H1 (cell line): Measurements from ENCODE around the gene BRD2. TPM values are rescaled to one million over a fixed set of nuclear protein-coding genes. Genes with fewer than 3 reads are reported as not detected.
A peak's percentile ranks its signal among the peaks of the same experiment; 100 is the strongest.

ENCODE experiments used
- CTCF ChIA-PET: fragments of 300-600 bp; sonication (Branson Sonifier 250); formaldehyde crosslinking; loops from one replicate; lab custom pipeline; 2021; ENCODE audit not compliant: partially characterized antibody; lab: Charles Lee
- POLR2A ChIA-PET: fragments of 300-600 bp; sonication (Branson Sonifier 250); formaldehyde crosslinking; loops from one replicate; lab custom pipeline; 2021; ENCODE audit warnings: inconsistent platforms; ENCODE audit not compliant: partially characterized antibody; lab: Charles Lee
- DNase-seq, 2 experiments: peaks; one replicate each; pipeline versions ENCODE4 v3.0.0 to v3.0.0-alpha.2; 2010 to 2022; ENCODE audit warnings: low spot score in 2 of 2, low read depth in 1 of 2, mixed read lengths in 1 of 2
- FAIRE-seq: peaks from 2 replicates; lab custom pipeline; 2011; peaks lifted over from hg19 to GRCh38; lab: Jason Lieb, UNC
- H2AFZ ChIP-seq: 2 replicates; pipeline ENCODE4 v1.8.1; 2012; ENCODE audit warnings: low read length, inconsistent platforms
- H2AK5ac ChIP-seq: 2 replicates; pipeline ENCODE4 v1.6.1; 2013; ENCODE audit warnings: low read depth, low read length
- H2BK120ac ChIP-seq: replicated peaks from 2 replicates; pipeline ENCODE3; 2013; ENCODE audit warnings: low read depth, low read length, inconsistent platforms
- H2BK12ac ChIP-seq: 2 replicates; pipeline ENCODE4 v1.6.1; 2013; ENCODE audit warnings: low read depth, low read length
- H2BK15ac ChIP-seq: 2 replicates; pipeline ENCODE4 v1.6.1; 2013; ENCODE audit warnings: low read length
- H2BK20ac ChIP-seq: 2 replicates; pipeline ENCODE4 v1.6.1; 2013; ENCODE audit warnings: low read length
- H2BK5ac ChIP-seq: 2 replicates; pipeline ENCODE4 v1.6.1; 2013; ENCODE audit warnings: low read depth, low read length
- H3K14ac ChIP-seq: 2 replicates; pipeline ENCODE4 v1.6.1; 2013; ENCODE audit warnings: inconsistent platforms; ENCODE audit not compliant: insufficient read length
- H3K18ac ChIP-seq: 2 replicates; pipeline ENCODE4 v1.6.1; 2013; ENCODE audit warnings: low read length; ENCODE audit errors: extremely low read depth
- H3K23ac ChIP-seq: 2 replicates; pipeline ENCODE4 v1.6.1; 2013; ENCODE audit warnings: inconsistent platforms; ENCODE audit not compliant: insufficient read length
- H3K23me2 ChIP-seq: 2 replicates; pipeline ENCODE4 v1.6.1; 2013; ENCODE audit warnings: low read depth, low read length
- H3K27ac ChIP-seq: 2 replicates; pipeline ENCODE4 v1.6.1; 2011; ENCODE audit warnings: low read depth, low read length, inconsistent platforms
- H3K27me3 ChIP-seq, 4 experiments: replicated peaks in 1 of 4; 1 replicate in 1 of 4; 2 replicates in 3 of 4; pipeline versions ENCODE4 v1.6.1 to v1.8.1; 2011 to 2013; ENCODE audit warnings: low read length in 3 of 4, mild to moderate bottlenecking in 3 of 4, inconsistent platforms in 2 of 4, mixed read lengths in 2 of 4, moderate library complexity in 1 of 4; ENCODE audit not compliant: control insufficient read depth in 3 of 4, insufficient read depth in 3 of 4; ENCODE audit errors: extremely low read depth in 1 of 4
- H3K36me3 ChIP-seq, 4 experiments: 2 replicates each; pipeline versions ENCODE4 v1.6.1 to v1.8.1; 2011 to 2013; ENCODE audit warnings: mild to moderate bottlenecking in 4 of 4, low read length in 3 of 4, moderate library complexity in 2 of 4, control low read depth in 1 of 4, inconsistent platforms in 1 of 4; ENCODE audit not compliant: insufficient read depth in 4 of 4, control insufficient read depth in 2 of 4
- H3K4ac ChIP-seq: replicated peaks from 2 replicates; pipeline ENCODE3; 2013; ENCODE audit warnings: low read length, low read depth, mixed read lengths, inconsistent platforms; ENCODE audit not compliant: insufficient read length
- H3K4me1 ChIP-seq, 4 experiments: replicated peaks in 1 of 4; 1 replicate in 1 of 4; 2 replicates in 3 of 4; pipeline versions ENCODE4 v1.6.1 to v1.8.1; 2011 to 2013; ENCODE audit warnings: low read length in 3 of 4, inconsistent platforms in 2 of 4, mixed read lengths in 1 of 4; ENCODE audit not compliant: insufficient read depth in 4 of 4, control insufficient read depth in 3 of 4
- H3K4me2 ChIP-seq, 2 experiments: 2 replicates each; pipeline versions ENCODE4 v1.6.1 to v1.8.1; 2011 to 2013; ENCODE audit warnings: low read depth in 2 of 2, low read length in 2 of 2, control low read depth in 1 of 2, inconsistent platforms in 1 of 2, mild to moderate bottlenecking in 1 of 2; ENCODE audit not compliant: insufficient read depth in 1 of 2
- H3K4me3 ChIP-seq, 4 experiments: fragments of 200-600, 300-600 bp in 1 of 4; sonication (generic), shearing (Covaris generic), sonication (Bioruptor Twin) in 1 of 4; 2 replicates each; pipeline versions ENCODE4 v1.5.1 to v1.8.1; 2011 to 2016; ENCODE audit warnings: low read length in 4 of 4, low read depth in 3 of 4, control low read depth in 2 of 4, inconsistent platforms in 2 of 4, mild to moderate bottlenecking in 2 of 4, mixed read lengths in 1 of 4, moderate library complexity in 1 of 4; ENCODE audit not compliant: insufficient read depth in 2 of 4; ENCODE audit errors: extremely low read depth in 1 of 4
- H3K56ac ChIP-seq: replicated peaks from 2 replicates; pipeline ENCODE3; 2013; ENCODE audit warnings: low read depth, mild to moderate bottlenecking, mixed read lengths, low read length, inconsistent platforms; ENCODE audit not compliant: insufficient read length
- H3K79me1 ChIP-seq: 2 replicates; pipeline ENCODE4 v1.6.1; 2013; ENCODE audit warnings: low read depth, low read length, control low read depth
- H3K79me2 ChIP-seq, 2 experiments: 2 replicates each; pipeline versions ENCODE4 v1.6.1 to v1.8.1; 2012 to 2013; ENCODE audit warnings: low read length in 2 of 2, mild to moderate bottlenecking in 2 of 2, inconsistent platforms in 1 of 2; ENCODE audit not compliant: insufficient read depth in 2 of 2, control insufficient read depth in 1 of 2
- H3K9ac ChIP-seq, 4 experiments: replicated peaks in 1 of 4; 1 replicate in 1 of 4; 2 replicates in 3 of 4; pipeline versions ENCODE4 v1.6.1 to v1.8.1; 2011 to 2013; ENCODE audit warnings: low read depth in 3 of 4, low read length in 3 of 4, control low read depth in 2 of 4, mild to moderate bottlenecking in 2 of 4, moderate library complexity in 2 of 4, inconsistent platforms in 1 of 4; ENCODE audit errors: extremely low read depth in 1 of 4
- H3K9me3 ChIP-seq, 2 experiments: 2 replicates each; pipeline versions ENCODE4 v1.6.1 to v1.8.1; 2012 to 2013; ENCODE audit warnings: mild to moderate bottlenecking in 2 of 2, moderate library complexity in 2 of 2, control low read depth in 1 of 2, inconsistent platforms in 1 of 2, low read depth in 1 of 2, low read length in 1 of 2, mixed read lengths in 1 of 2; ENCODE audit not compliant: insufficient read depth in 2 of 2
- H4K20me1 ChIP-seq, 2 experiments: replicated peaks in 1 of 2; 2 replicates each; pipeline versions ENCODE3 to v1.8.1; 2011 to 2013; ENCODE audit warnings: inconsistent platforms in 2 of 2, low read length in 2 of 2, mild to moderate bottlenecking in 1 of 2; ENCODE audit not compliant: insufficient read depth in 2 of 2, control insufficient read depth in 1 of 2
- H4K5ac ChIP-seq: 2 replicates; pipeline ENCODE4 v1.6.1; 2013; ENCODE audit warnings: low read length, low read depth, mixed read lengths, inconsistent platforms; ENCODE audit not compliant: insufficient read length
- H4K8ac ChIP-seq: 2 replicates; pipeline ENCODE4 v1.8.0; 2013; ENCODE audit warnings: mild to moderate bottlenecking, moderate library complexity, low read length, inconsistent platforms; ENCODE audit not compliant: insufficient read depth; ENCODE audit errors: extremely low read depth
- H4K91ac ChIP-seq: replicated peaks from 2 replicates; pipeline ENCODE3; 2013; ENCODE audit warnings: low read length, mixed read lengths, inconsistent platforms; ENCODE audit not compliant: insufficient read length
- CEBPB ChIP-seq: IDR thresholded peaks from 2 replicates; pipeline ENCODE4 v1.6.1; 2012; ENCODE audit warnings: low read depth, low read length
- CHD1 ChIP-seq: IDR thresholded peaks from 2 replicates; pipeline ENCODE4 v1.6.1; 2012; ENCODE audit warnings: low read depth, low read length, improper control_type of control experiment
- EP300 ChIP-seq, 2 experiments: IDR thresholded peaks; 1 replicate in 1 of 2; 2 replicates in 1 of 2; pipeline ENCODE4 v1.6.1; 2011 to 2012; ENCODE audit warnings: low read depth in 2 of 2, low read length in 2 of 2, mild to moderate bottlenecking in 2 of 2, borderline replicate concordance in 1 of 2, inconsistent platforms in 1 of 2, moderate library complexity in 1 of 2
- MAFK ChIP-seq: IDR thresholded peaks from 2 replicates; pipeline ENCODE4 v1.6.1; 2012; ENCODE audit warnings: low read depth, mild to moderate bottlenecking, improper control_type of control experiment, low read length
- POLR2AphosphoS5 ChIP-seq: IDR thresholded peaks from 2 replicates; pipeline ENCODE4 v1.6.1; 2011; ENCODE audit warnings: low read depth, low read length
- SIN3A ChIP-seq, 2 experiments: IDR thresholded peaks in 1 of 2; conservative IDR thresholded peaks in 1 of 2; 2 replicates each; pipeline ENCODE4 v1.6.1; 2011 to 2012; ENCODE audit warnings: low read length in 2 of 2, improper control_type of control experiment in 1 of 2, low read depth in 1 of 2, mild to moderate bottlenecking in 1 of 2
- SIX5 ChIP-seq: IDR thresholded peaks from 2 replicates; pipeline ENCODE4 v1.6.1; 2011; ENCODE audit warnings: mild to moderate bottlenecking, low read depth, low read length
- SP1 ChIP-seq: IDR thresholded peaks from 2 replicates; pipeline ENCODE4 v1.6.1; 2011; ENCODE audit warnings: low read depth, low read length
- TAF1 ChIP-seq: IDR thresholded peaks from 2 replicates; pipeline ENCODE4 v1.6.1; 2011; ENCODE audit warnings: mild to moderate bottlenecking, low read depth, low read length
- WGBS, 2 experiments: shearing (Covaris generic) in 1 of 2; methylation state at CpG; one replicate each; pipeline versions ENCODE4 v1.1.6 to v1.1.7; 2013 to 2015; ENCODE audit warnings: low lambda C conversion rate in 2 of 2, mixed read lengths in 2 of 2, inconsistent platforms in 1 of 2, low coverage in 1 of 2, missing lambda C conversion rate in 1 of 2; ENCODE audit not compliant: insufficient replicate concordance in 2 of 2, insufficient coverage in 1 of 2, insufficient read length in 1 of 2; ENCODE audit errors: extremely low coverage in 1 of 2, missing lambda C conversion rate in 1 of 2; 5-methylcytosine and 5-hydroxymethylcytosine counted together
- polyA plus RNA-seq, 7 experiments: library from polyadenylated mRNA; depleted of rRNA in 3 of 7; stranded (reverse) in 5 of 7; unstranded in 2 of 7; fragments of >200 nt in 5 of 7; fragments of 200-250 nt in 2 of 7; gene quantifications; 1 replicate in 5 of 7; 2 replicates in 1 of 7; 4 replicates in 1 of 7; pipeline versions ENCODE4 v1.2.1 to v1.2.3, GENCODE V29; 2011 to 2013; ENCODE audit warnings: missing spikeins in 2 of 7, mixed read lengths in 2 of 7
- total RNA-seq: library from RNA; stranded (reverse); fragmentation: NEBNext Ultra II Directional; extraction: Animal tissue kit (Norgen Biotek cat#: 25700); gene quantifications from 2 replicates; pipeline ENCODE4 v1.2.1, GENCODE V29; 2021
- TF ChIP-seq, protein P1 (sequence below): IDR thresholded peaks from 2 replicates; pipeline ENCODE4 v1.6.1; 2011; ENCODE audit warnings: low read depth, mild to moderate bottlenecking, low read length; ENCODE audit not compliant: insufficient read depth

Gene BRD2
- total and polyA plus RNA-seq, 2 of the 8 experiments (the other 6 are each of a cell fraction or from before 2014, with no cell fraction given), result 132 to 185 TPM

DNA sequence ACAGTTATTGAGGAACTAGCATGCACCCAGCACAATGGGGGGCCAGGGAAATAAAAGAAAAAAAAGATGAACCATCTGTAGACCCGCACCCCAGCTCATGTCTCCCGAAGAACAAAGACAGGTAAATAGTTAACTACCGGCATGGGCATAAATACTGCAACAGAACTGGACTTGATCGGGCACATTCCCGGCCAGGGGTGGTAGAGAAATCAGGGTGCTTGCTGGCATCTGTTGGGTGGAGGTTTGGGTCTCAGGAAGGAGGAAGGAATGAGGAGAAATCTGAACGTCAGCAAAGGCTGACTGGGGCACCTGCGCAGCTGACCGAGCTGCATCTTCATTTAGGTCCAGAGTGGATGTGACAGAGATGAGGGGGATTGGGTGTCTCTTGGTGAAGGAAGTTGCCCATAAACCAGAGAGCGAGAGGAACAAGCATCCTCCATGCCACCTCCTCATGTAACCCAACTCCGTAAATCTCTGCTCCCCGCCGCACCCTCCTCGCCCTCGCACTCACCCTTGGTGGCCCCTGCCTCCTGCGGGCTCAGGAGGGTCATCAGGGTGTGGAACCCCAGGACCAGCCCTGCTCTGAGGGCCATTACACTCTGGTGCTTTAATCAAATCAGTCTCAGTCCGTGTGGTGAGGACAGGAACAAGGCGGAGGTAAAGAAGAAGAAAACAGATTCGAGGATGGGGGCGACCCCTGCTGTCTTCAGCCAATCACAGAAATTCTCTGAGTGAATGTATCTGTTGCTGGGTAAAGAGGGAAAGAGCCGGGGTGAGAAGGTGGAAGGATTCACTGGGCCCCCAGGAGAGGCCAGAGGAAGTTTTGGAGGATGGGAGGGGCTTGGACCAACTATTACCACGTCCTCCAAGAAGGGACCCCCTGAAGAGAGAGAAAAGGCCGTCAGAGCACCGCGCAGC, 40.8 kb downstream of the BRD2 start, which contains the start of gene HLA-DOA:
Gene HLA-DOA, minus strand, starts transcription at position 648 of the 918 bp plus-strand sequence.
- Histone ChIP-seq H3K4me3 (peak within 1 kb of the TSS; percentile 68 to 86 (median 74)), H3K9me3 (no peaks in the 10 kb centered on the region), H3K9ac (peak within 1 kb of the TSS; percentile 50 to 74 (median 62)), H3K23ac (no peak within 1 kb of the TSS), H4K91ac (peak within 1 kb of the TSS; percentile 20), H3K4ac (peak within 1 kb of the TSS; percentile 63), H4K20me1 (no peaks in the 10 kb centered on the region), H3K79me1 (peaks cover 2% of the 10 kb centered on the region), H4K8ac (peak within 1 kb of the TSS; percentile 77; the same call in 1 of the 2 replicates), H4K5ac (peak within 1 kb of the TSS; percentile 70), H3K4me2 (peak within 1 kb of the TSS; percentile 82 to 92), H3K79me2 (no peaks in the 10 kb centered on the region), H2BK5ac (peak within 1 kb of the TSS; percentile 61; the same call in 1 of the 2 replicates), H3K36me3 (peaks cover 0 to 4% (median 2%) of the 10 kb centered on the region in 4 experiments; a peak in 2 of 8 replicates), H3K27ac (peak within 1 kb of the TSS; percentile 22; the same call in 1 of the 2 replicates), H3K14ac (peak within 1 kb of the TSS; percentile 91), H3K23me2 (peaks cover 4% of the 10 kb centered on the region; the same call in 1 of the 2 replicates), H3K18ac (peak within 1 kb of the TSS; percentile 90), H3K4me1 (peaks cover 5 to 10% (median 6%) of the 10 kb centered on the region in 4 experiments), H3K56ac (no peak within 1 kb of the TSS), H2BK15ac (0 out of 2 replicates have a peak within 1 kb of the TSS, but pooled peaks have one; percentile 12), H2BK12ac (peak within 1 kb of the TSS; percentile 89), H2AK5ac (no peak within 1 kb of the TSS), H3K27me3 (no peaks in the 10 kb centered on the region), H2BK20ac (0 out of 2 replicates have a peak within 1 kb of the TSS, but pooled peaks have one; percentile 62), H2AFZ (peak within 1 kb of the TSS; percentile 89), H2BK120ac (no peak within 1 kb of the TSS)
- WGBS, 2 experiments, result 27% methylated on average over 22 of the region's 24 CpGs; no CpG with 5 or more reads in 1 of the 2 experiments
- ChIA-PET POLR2A (interaction anchor here (1.2 to 4.4 kb wide), 9 partner anchors 9 to 111 kb away, joined by 4 to 26 read pairs (median 6); no protein-coding TSS in a partner anchor), CTCF (interaction anchor here (0.9 to 8.2 kb wide), 11 partner anchors 9 to 163 kb away, joined by 3 to 118 read pairs (median 5); no protein-coding TSS in a partner anchor)
- peak; percentile 69 to 77 for DNase-seq
- peak; percentile 97 for FAIRE-seq
- TF ChIP-seq TAF1 (peak; percentile 58; the same call in 1 of the 2 replicates), CHD1 (no peak), CEBPB (no peak), SIX5 (no peak), POLR2AphosphoS5 (0 out of 2 replicates have a peak, but pooled peaks have one; percentile 44), SP1 (peak; percentile 76; the same call in 1 of the 2 replicates), EP300 (IDR thresholded peaks at IDR 0.05; ENCODE audit: borderline replicate concordance in 1 of 2, low read depth in 2 of 2, low read length in 2 of 2) (no peak), SIN3A (conservative IDR thresholded peaks at IDR 0.05 in 1 of 2, IDR thresholded peaks at IDR 0.05 in 1 of 2; ENCODE audit: low read depth in 1 of 2, low read length in 2 of 2) (peak in 1 of 2 experiments; percentile 45; a peak in 1 of 4 replicates), MAFK (no peak)
- TF ChIP-seq, protein P1, sequence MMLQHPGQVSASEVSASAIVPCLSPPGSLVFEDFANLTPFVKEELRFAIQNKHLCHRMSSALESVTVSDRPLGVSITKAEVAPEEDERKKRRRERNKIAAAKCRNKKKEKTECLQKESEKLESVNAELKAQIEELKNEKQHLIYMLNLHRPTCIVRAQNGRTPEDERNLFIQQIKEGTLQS, result no peak
